ENCODE measurements around the gene DNASE1. TPM values are rescaled to one million over a fixed set of nuclear protein-coding genes. Genes with fewer than 3 reads are reported as not detected.
"Not testable (repeated sequence)": the region's sequence is repeated elsewhere in the genome, so short reads cannot be mapped to it uniquely, and the experiment has no call there.

The DNASE1 gene
- total RNA-seq, 1 donor from 2014 or later = 52.6 TPM

DNA sequence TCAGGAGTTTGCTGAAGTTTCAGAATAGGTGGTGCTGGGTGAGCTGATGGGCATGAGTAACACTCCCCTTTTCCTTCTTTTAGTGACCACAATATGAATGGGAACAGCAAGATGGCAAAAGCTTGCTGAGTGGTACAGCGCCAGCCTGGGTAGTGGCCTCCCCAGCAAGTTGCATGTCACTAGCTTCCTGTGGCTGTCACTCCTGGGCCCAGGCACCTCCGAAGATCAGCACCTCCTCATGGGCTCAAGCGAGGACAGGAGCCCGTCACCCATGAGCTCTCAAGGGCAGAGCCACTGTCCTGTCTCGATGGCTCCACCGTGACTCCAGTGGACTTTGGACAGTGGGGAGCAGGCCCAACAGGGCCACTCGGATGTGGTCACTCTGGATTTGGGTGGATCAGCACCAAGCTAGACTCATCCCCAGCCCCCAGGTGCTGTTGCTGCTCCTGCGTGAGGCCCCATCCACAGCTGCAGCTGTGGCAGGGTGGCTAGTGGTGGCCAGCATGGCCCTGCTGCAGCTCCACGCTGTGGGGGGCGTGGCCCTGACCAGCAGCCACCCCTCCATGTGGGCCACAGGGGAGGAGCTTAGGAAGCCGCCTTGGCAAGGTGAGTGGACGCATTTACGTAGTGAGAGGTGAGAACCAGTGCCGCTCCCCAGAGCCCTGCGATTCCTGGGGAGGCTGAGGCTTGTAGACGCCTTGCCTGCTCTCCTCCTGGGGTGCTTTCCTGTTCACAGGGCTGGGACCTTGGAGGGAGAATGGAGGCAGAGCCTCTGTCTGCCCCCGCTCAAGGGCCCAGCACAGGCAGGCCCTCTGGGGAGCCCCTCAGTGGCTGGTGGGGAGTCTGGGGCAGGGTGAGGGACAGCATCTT lies 13.6 kb upstream of the DNASE1 start:
- no peak for DNase-seq (ENCODE audit: low read depth)

DNA sequence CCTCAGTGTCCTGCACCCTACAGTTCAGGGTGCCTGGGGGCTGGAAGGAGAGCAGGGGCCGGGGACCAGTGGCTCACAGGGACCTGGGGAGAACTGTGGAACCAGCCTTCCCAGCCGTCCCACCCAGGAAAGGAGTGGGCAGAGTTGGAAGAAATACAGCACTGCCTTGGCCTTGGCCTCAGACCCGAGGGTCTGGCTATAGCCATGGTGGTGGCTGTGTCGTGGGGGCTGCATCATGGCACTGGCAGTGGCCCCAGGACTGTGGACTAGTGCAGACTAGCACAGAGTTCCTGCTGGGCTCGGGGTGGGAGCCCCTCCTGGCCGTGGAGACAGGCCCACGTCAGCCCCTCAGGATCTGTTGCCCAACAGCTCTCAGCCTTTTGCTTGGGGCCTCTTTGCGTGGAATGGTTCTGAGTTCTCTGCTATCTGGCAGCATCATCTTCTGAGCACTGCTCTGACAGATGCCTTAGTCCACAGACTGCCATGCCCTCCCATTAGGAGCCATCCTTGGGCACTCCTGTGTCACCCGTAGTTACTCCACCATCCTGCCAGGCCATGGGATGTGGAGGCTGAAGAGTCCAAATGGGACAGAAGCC lies 12.6 kb upstream of the DNASE1 start:
- DNase-seq (ENCODE audit: low read depth) = no peak

DNA sequence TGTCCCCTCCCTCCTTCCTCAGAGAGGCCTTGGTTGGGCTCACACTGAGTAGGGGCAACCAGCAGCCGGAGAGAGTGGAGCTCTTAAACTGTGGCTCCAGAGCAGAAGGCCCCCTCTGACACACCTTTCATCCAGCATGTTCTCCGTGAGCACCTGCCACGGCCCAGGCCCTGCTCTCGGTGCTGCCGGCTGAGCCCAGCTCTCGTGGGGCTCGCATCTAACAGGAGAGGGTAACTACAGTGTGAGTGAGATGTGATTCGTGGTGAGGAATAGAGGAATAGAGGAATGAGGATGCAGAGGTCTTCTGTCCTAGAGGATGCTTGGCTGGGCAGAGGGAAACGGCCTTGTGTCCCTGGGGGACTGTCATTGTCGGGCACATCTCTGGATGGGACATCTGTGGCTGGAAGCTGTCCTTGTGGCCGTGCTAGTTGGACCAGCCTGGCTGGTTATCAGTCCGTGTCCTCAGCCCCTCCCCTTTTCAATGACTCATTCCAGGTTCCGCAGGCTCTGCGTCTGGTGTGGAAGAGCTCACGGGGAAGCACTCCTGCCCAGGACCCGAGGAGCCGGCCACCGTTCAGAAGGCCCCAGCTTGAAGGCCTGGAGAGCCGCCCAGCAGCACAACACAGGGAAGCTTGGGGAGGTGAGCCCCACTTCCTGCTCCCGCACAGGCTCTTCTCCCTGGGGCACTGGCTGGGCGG lies 11.9 kb upstream of the DNASE1 start:
- no peak for DNase-seq (ENCODE audit: low read depth)

DNA sequence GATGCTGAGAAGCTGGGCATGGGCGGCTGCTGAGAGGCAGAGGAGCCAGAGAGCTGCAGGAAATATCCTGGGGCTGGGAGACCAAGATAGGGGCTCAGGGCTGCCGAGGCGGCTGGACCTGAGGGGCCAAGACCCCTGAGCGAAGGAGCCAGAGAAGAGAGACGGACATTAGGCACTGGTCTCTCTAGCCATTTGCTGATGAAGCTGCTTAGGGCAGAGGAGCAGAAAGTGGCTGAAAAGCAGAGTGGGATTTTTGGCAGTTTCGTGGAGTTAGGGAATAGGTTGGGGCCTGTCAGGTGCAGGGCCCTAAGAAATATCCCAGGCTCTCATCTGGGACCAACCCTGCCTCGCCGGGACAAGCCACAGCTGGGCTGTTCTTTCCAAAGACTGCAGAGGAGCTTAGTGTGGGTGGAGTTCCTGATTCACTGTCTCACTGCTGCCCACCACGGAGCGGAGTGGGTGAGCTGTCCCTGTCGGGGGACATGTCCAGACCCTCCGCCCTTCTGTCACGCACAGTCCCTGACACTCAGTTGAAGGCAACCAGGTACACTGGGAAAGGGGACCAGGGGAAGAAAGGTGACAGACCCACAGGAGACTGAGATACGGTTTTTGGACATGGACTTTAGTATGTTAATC lies 11.3 kb upstream of the DNASE1 start:
- no peak for DNase-seq (ENCODE audit: low read depth)

DNA sequence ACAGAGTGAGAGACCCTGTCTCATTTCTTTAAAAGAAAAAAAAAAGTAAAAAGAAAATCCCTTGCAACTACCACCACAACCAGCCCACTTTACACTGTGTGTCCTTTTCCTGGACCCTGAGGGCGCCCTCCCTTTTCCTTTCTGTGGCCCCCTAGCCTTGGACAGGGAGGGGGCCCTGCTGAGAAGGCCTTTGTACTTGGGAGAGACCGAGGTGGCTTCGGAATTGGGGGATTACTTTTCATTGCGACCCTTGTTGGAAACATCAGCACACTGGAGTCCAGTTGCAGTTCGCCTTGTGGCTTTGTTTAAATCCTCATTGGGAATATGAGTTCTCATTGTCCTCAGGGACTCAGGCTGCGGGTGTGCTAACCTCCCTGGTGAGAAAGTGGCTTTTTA lies 9.4 kb upstream of the DNASE1 start:
- DNase-seq (ENCODE audit: low read depth) = no peak

DNA sequence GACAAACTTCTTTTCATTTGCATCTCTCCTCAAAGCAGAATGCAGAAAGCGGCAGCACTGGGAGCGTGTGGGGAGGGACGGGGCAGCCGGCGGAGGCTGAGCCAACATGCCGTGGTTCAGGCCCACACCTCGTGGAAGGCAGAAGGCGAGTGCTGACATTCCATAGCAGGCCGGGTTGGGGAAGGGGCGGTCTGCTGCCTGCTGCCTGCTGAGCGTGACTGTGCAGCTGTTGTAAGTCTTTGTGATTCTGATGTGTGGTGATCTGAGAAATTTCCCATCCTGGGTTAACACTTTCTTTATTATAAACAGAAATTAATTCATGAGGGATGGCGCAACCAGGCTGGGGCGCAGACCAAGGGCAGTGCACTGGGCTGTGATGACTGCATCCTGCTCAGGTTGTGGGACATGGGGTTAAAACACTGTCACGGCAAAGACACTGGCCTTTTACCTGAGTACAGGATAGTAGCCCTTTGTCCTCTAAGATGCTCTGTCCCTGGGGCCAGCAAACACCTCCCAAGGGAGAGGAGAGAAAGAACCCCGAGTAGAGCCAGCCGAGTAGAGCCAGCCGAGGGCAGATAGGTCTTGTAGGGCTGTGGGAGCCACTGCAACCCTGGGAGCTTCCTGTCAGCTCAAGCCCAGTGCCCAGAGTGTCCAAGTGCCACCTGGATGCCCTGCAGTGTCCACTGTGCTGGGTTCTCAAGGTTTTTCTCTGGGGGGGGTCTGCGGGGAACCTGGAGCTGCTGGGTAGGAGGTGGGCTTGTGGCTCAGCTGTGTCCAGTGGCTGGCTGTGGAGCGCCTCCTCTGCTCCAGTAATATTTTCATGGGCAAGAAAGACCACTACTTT lies 8.8 kb upstream of the DNASE1 start:
- peak; percentile 75 for DNase-seq (ENCODE audit: low read depth)

DNA sequence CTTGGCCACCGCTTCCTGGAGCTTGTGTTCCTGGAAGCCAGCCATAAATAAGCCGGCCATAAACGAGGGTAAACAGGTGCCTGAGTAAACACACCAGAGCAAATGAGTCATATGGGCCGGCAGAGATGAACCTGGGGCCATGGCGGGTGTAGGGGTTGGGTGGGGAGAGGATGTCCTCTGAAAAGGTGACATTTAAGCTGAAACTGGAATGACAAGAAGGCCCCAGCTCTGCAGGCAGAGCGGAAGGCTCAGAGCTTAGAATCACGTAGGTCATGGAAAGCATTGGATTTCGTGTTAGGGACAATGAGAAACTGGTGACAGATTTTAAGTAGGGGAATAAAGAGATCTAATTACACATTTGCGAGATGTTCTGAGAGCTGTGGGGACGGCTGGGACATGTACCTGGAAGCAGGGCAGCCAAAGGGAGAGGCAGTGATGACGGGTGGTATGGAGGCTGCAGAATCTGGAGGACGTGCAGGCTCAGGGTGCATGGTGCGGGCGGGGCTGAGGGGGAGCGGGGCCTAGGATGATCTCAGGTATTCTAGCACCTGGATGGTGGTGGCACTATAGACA lies 8.1 kb upstream of the DNASE1 start:
- DNase-seq (ENCODE audit: low read depth) = peak; percentile 76

DNA sequence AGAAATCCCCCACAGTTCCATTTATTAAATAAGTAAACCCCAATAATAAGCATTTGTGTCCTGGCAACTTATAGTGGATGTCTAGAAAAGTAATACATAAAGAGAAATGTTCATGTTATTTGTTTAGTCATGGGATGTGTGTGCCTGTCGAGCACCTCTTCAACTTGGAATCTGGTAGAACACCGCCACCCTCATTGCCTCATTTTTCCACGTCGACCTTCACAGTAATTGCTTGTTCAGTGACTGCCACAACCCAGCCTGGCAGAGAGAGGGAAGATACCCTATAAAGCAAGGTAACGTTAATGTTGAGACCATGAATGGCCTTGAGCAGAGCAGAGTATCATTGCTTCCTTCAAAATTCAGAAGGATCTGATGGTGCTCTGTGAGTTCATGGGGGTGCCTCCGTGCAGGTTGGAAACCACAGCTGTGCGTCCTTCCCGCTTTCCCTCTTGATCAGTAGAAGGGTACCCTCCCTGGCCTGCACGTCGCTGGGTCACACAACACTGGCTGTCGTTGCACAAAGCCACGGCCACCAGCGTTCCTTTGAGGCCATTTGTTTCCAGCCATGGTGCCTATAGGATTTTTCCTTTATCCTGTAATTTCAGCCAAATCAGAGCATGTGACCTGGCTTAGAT lies 3.7 kb upstream of the DNASE1 start:
- no peak for DNase-seq (ENCODE audit: low read depth)

DNA sequence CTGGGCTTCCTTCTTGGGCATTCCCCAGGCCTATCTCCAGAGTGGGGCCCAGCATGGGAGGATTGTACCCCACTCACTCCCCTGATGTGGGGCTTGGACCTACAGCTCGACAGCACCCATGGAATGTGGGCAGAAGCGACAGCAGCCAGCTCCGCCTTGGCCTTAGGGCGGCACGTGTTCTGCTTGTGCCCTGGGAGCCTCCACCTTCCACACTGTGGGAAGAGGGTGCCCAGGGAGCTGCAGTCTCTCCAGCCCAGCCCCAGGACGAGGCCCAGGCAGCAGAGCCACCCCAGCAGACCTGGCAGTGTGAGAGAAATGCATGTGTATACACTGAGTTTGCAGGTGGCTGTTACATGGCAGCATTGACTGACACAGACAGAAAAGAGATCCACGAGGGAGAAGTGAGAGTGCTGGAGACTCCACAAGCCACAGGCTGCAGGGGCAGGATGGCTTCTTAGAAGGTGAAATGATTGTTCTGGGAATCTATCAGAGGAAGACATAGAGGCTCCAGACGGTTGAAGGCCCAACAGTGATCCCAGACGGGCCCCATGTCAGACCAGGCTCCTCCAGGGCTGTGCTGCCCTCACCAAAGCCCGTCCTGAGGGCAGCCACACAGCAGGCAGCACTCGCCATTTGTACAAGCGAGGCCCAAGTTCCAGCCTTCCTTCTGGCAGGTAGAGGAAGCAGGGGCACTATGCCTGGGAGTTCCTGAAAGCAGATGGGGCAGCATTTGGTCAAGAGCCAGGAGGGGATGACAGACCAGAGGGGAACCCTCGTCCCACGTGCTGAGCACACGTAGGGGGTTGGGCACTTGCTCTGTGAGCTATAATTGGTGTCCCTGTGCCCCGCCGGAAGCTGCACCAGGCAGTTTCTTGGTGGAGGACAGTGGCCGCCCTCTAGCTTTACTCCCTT lies 2.8 kb upstream of the DNASE1 start:
- no peak for DNase-seq (ENCODE audit: low read depth)

DNA sequence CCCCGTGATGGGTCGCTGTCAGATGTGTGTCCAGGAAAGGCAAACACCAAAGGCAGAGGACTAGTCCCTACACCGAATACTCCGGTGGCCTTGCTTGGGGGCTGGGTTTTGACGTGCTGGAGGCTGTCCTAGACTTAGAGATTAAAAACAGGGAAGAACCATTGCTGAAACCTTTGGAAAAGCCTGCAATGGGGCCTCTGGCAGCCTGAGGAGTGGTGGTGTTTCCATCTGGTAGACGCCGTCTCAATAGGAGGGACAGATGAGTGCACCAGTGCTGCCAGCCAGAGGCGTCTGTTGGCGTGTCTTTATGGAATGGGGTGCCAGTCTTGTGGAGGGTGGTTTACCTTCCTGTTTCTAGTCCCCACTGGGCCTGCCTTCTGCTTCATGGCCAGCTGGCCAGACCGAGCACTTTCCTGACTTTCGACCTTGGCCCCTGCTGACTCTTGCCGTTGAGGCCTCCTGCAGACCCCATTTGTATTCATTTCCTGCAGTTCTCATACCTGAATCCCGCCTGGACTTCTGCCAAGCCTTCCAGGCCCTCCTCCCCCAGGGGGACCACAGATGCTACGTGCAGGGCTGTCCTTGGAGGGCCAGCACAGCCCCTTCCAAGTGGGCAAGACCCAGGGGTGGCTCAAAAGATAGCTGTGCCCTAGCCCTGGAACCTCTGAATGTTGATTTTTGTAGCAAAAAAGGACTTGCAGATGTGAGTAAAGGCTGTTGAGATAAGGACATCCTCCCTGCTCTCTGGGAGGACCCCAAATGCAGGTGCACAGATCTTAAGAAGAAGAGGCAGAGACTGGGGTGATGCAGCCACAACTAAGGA lies 1.9 kb upstream of the DNASE1 start:
- DNase-seq (ENCODE audit: low read depth) = no peak

DNA sequence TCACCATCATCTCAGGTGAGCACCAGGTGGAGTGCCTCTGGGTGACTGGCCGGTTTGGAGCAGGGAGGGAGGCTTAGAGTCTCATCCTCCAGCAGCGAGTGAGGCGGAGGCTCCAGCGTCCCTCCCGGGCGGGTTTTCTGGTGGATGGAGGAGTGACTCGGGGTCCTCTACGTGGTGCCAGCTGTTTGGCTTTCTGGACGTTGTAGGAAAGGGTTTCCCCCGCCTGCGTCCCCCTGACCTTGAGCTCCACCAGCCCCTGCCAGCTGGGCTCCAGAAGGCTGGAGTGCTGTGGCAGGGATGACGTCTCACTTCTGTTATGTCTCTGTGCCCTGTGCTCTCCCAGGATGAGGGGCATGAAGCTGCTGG lies 522 bp downstream of the DNASE1 start:
- no peak for DNase-seq (ENCODE audit: low read depth)

DNA sequence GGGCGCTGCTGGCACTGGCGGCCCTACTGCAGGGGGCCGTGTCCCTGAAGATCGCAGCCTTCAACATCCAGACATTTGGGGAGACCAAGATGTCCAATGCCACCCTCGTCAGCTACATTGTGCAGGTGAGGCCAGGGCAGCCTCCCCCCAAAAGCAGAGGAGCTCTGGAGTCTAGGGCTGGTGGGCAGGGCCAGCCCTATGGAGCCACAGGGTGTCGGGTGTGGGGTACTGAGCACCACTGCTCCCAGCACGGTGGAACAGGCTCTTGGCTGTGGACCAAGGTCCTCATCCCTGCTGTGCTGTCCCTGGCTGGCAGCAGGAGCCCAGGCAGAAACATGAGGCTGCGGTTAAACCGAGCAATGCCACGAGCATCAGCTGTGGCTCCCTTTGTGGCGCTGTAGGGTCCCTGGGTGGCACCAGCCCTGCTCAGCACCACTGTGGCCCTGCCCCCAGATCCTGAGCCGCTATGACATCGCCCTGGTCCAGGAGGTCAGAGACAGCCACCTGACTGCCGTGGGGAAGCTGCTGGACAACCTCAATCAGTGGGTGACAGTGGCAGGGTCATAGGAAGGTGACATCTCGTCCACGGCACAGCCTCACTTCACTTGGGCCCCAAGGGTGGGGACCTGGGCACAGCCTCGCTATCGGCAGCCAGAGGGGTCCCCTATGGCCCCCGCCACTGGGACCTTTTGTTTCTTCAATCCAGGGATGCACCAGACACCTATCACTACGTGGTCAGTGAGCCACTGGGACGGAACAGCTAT lies 1.1 kb downstream of the DNASE1 start:
- DNase-seq (ENCODE audit: low read depth) = no peak

DNA sequence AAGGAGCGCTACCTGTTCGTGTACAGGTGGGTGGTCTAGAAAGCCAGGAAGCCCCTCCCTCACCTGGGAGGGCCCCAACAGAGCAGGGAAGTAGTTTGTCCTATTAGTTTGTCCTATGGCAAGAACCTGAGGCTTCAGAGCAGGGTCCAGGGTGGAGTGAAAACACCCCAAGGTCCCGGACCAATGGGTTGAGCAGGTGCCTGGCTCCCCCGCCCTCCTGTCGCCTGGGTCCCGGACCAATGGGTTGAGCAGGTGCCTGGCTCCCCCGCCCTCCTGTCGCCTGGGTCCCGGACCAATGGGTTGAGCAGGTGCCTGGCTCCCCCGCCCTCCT lies 1.6 kb downstream of the DNASE1 start:
- not testable (repeated sequence) for DNase-seq (ENCODE audit: low read depth)

DNA sequence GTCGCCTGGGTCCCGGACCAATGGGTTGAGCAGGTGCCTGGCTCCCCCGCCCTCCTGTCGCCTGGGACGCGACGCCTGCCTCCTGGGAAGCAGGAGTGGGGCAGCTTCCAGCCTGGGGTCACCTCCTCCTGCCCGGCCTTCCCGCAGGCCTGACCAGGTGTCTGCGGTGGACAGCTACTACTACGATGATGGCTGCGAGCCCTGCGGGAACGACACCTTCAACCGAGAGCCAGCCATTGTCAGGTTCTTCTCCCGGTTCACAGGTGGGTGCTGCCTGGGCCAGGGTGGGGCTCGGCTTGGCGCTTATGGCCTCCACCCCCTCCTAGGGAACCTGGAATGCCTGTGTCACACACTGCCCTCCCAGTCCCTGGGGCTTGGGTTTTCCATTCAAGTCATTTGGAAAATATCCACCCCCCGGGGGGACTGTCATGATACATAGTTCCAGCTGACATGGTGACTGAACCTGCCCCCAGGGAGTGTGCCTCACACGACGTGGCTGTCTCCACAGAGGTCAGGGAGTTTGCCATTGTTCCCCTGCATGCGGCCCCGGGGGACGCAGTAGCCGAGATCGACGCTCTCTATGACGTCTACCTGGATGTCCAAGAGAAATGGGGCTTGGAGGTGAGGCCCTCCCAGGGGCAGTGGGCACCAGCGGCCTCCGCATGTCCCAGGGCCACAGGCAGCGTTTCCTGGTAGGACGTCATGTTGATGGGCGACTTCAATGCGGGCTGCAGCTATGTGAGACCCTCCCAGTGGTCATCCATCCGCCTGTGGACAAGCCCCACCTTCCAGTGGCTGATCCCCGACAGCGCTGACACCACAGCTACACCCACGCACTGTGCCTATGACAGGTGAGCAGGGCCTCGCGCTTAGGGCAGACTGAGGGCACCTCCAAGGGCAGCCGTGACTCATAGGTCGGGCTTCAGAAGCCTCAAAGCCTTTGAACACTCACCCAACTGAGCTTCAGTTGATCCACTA lies 2.3 kb downstream of the DNASE1 start:
- DNase-seq (ENCODE audit: low read depth) = peak; percentile 55

DNA sequence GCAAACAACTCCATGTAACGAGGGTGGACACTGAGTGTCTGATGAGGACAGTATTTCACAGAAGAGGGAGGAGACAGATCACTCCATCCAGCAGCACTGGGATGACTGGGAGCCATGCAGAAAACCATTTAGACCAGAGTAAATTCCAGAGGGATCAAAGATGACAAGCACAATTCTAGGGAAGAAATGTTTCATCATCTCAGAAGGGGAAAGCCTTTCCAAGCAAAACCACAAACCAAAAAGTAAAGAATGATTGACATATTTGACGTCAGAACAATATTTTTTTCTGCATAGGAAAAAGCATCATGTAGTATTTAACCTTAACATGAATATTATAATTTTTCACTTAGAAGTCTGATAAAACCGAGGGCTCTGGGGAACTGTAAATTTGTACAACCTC lies 4.8 kb downstream of the DNASE1 start:
- DNase-seq (ENCODE audit: low read depth) = no peak

DNA sequence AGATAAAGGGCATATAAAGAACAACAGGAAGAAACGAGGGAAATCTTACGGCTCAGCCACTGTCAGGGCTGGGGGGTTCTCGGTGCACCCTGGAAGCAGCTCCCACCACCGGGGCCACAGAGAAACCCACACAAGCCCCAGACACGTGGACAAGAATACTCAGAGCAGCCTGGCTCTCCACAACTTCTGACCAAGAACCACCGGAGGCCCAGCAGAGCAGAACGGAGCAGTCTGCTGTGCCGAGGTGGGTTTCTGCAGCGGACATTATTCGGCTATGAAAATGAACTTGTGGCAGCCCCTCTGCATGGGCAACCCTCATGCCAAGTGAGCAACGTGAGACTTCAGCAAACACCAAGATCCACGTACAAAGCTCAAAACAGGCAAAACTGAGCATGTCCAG lies 6.8 kb downstream of the DNASE1 start:
- no peak for DNase-seq (ENCODE audit: low read depth)

DNA sequence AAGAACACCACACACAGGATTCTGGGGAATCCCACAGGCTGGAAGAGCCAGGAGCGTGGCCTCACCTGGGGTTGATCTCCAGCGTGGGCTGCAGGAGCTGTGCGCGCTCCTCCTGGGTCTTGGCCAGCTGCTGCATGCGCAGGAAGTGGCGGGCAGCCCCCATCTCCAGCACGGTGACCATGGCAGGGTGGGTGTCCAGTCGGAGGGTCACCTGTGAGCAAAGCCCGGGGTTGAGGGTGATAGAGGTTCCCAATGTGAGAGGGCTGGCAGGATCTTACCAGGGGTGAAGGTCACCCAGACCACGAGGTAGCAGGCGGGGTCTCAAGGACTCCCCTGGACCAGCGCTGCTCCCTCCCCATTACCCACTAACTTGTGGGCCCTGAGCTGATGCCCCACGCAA lies 7.4 kb downstream of the DNASE1 start:
- no peak for DNase-seq (ENCODE audit: low read depth)

Data from renal cortical epithelial cell (primary cell).